Suprapubic skin (tissue), 2 donors: ENCODE data around the gene GPLD1.

Experiments used
- EP300 ChIP-seq: sonication (generic); formaldehyde crosslinking; IDR thresholded peaks from one replicate; pipeline ENCODE4 v1.6.1; 2017; ENCODE audit warnings: antibody characterized with exemption
- POLR2A ChIP-seq, 2 donors: fragments of 450-650 bp; IDR thresholded peaks; one replicate each; pipeline ENCODE4 v1.6.1; 2017; ENCODE audit warnings: antibody characterized with exemption in 2 of 2, mild to moderate bottlenecking in 2 of 2, moderate library complexity in 2 of 2

DNA sequence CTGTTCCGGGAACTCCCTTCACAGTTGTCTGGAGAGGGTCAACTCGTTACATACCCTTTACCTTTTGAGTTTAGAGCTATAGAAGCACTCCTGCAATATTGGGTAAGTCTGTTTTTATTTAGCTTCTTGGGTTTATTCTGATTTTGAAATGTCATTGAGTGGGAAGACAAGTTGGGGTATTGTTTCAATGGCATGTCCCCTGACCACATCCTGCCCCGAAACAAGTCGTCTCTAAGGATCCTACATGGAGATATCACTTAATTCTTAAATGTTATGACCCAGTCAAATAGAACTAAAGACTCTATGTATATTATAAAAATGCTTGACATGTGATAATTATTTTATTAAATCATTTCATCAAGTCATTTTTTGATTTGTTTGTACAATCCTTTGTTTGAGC, 77.1 kb downstream of the GPLD1 start:
- TF ChIP-seq POLR2A (IDR thresholded peaks at IDR 0.05), result no peak
- no peak for TF ChIP-seq EP300
